Measurements from ENCODE around the gene MAGI2.

DNA sequence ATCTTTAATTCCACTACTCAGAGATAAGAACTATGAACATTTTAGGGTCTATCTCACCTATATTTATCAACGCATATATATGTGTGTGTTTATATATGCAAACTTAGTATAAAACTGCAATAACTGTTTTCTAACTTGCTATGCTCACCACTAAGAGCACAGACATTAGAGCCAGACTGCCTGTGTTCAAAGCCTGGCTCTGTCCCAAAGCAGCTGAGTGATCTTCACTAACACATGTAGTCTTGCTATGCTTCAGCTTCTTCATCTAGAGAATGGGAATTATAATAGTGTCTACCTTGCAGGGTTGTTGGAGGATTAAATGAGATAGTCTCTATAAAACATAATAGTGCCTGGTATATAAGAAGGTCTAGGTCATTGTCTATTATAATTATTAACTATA is 165.5 kb downstream of the MAGI2 start:
- TF ChIP-seq, protein P1, sequence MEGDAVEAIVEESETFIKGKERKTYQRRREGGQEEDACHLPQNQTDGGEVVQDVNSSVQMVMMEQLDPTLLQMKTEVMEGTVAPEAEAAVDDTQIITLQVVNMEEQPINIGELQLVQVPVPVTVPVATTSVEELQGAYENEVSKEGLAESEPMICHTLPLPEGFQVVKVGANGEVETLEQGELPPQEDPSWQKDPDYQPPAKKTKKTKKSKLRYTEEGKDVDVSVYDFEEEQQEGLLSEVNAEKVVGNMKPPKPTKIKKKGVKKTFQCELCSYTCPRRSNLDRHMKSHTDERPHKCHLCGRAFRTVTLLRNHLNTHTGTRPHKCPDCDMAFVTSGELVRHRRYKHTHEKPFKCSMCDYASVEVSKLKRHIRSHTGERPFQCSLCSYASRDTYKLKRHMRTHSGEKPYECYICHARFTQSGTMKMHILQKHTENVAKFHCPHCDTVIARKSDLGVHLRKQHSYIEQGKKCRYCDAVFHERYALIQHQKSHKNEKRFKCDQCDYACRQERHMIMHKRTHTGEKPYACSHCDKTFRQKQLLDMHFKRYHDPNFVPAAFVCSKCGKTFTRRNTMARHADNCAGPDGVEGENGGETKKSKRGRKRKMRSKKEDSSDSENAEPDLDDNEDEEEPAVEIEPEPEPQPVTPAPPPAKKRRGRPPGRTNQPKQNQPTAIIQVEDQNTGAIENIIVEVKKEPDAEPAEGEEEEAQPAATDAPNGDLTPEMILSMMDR (conservative IDR thresholded peaks at IDR 0.05; ENCODE audit: low read length), result no peak
- no peak for TF ChIP-seq EZH2phosphoT487 (IDR thresholded peaks at IDR 0.05; ENCODE audit: borderline replicate concordance, low read depth, low read length)
